PC-9 (cell line): Measurements from ENCODE around the gene SAP130. TPM values are rescaled to one million over a fixed set of nuclear protein-coding genes. Genes with fewer than 3 reads are reported as not detected.

Experiments
- BruUV-seq: library from RNA; stranded (reverse); fragments of 400-500 nt; replicated peaks from 2 replicates; lab custom pipeline; 2021; lab: Mats Ljungman, UMichigan
- CTCF ChIA-PET: fragments of 300-600 bp; sonication (Branson Sonifier 250); formaldehyde crosslinking; loops from one replicate; lab custom pipeline; 2022; ENCODE audit warnings: antibody characterized with exemption; lab: Charles Lee
- POLR2A ChIA-PET: fragments of 300-600 bp; sonication (Branson Sonifier 250); formaldehyde crosslinking; loops from one replicate; lab custom pipeline; 2022; ENCODE audit warnings: antibody characterized with exemption; ENCODE audit not compliant: unreplicated experiment; lab: Charles Lee
- DNase-seq, 2 experiments: peaks; one replicate each; pipeline versions ENCODE4 v3.0.0 to v3.0.0-alpha.2; 2015 to 2022; ENCODE audit warnings: mixed read lengths in 1 of 2
- H2AFZ ChIP-seq: fragments of 200-600 bp; sonication (generic); 2 replicates; pipeline ENCODE4 v1.8.1; 2017; ENCODE audit warnings: antibody characterized with exemption
- H3F3A ChIP-seq: fragments of 200-600 bp; sonication (generic); 2 replicates; pipeline ENCODE4 v1.8.1; 2017; ENCODE audit warnings: antibody characterized with exemption, mild to moderate bottlenecking, low read depth; ENCODE audit not compliant: insufficient read depth
- H3K27ac ChIP-seq: fragments of 200-600 bp; sonication (generic); 2 replicates; pipeline ENCODE4 v1.6.1; 2016; ENCODE audit warnings: mixed run types
- H3K27me3 ChIP-seq: fragments of 200-600 bp; sonication (generic); 2 replicates; pipeline ENCODE4 v1.6.1; 2016; ENCODE audit warnings: low read depth, mixed run types; ENCODE audit not compliant: insufficient read depth
- H3K36me3 ChIP-seq: fragments of 200-600 bp; sonication (generic); 2 replicates; pipeline ENCODE4 v1.6.1; 2016; ENCODE audit warnings: low read depth, mixed run types
- H3K4me1 ChIP-seq: fragments of 200-600 bp; sonication (generic); replicated peaks from 2 replicates; pipeline ENCODE4 v1.6.1; 2016; ENCODE audit warnings: mixed run types; ENCODE audit not compliant: insufficient read depth
- H3K4me2 ChIP-seq: fragments of 200-600 bp; sonication (generic); 2 replicates; pipeline ENCODE4 v1.6.1; 2017; ENCODE audit warnings: mixed run types
- H3K4me3 ChIP-seq: fragments of 200-600 bp; sonication (generic); 2 replicates; pipeline ENCODE4 v1.6.1; 2016; ENCODE audit warnings: mixed run types
- H3K79me2 ChIP-seq: fragments of 200-600 bp; sonication (generic); 2 replicates; pipeline ENCODE4 v1.6.1; 2017; ENCODE audit warnings: low read depth, mixed run types
- H3K9me2 ChIP-seq: fragments of 200-600 bp; sonication (generic); 2 replicates; pipeline ENCODE4 v1.8.1; 2017; ENCODE audit warnings: mild to moderate bottlenecking; ENCODE audit not compliant: insufficient read depth
- H3K9me3 ChIP-seq: fragments of 200-600 bp; sonication (generic); 2 replicates; pipeline ENCODE4 v1.8.1; 2016; ENCODE audit warnings: low read depth; ENCODE audit not compliant: insufficient read depth
- H4K20me1 ChIP-seq: fragments of 200-600 bp; sonication (generic); 2 replicates; pipeline ENCODE4 v1.8.1; 2017; ENCODE audit not compliant: insufficient read depth
- EZH2 ChIP-seq: fragments of 200-600 bp; sonication (generic); IDR thresholded peaks from 2 replicates; pipeline ENCODE4 v1.8.0; 2017; ENCODE audit warnings: antibody characterized with exemption, low read depth
- intact Hi-C: fragments of 100-400 bp; cut with micrococcal nuclease; formaldehyde crosslinking; loops from one replicate; pipeline ENCODE4 v1.10.0; 2022; ENCODE audit not compliant: unreplicated experiment
- total RNA-seq: library from RNA; stranded (reverse); gene quantifications from 2 replicates; pipeline ENCODE4 v1.2.3, GENCODE V29; 2021
- TF ChIP-seq, protein P1 (sequence below): fragments of 200-600 bp; sonication (generic); conservative IDR thresholded peaks from 2 replicates; pipeline ENCODE4 v1.6.1; 2017; ENCODE audit warnings: mixed run types, antibody characterized with exemption, mild to moderate bottlenecking, moderate library complexity

SAP130 gene
- total RNA-seq, 1 experiment from 2014 or later = 33.9 TPM

DNA sequence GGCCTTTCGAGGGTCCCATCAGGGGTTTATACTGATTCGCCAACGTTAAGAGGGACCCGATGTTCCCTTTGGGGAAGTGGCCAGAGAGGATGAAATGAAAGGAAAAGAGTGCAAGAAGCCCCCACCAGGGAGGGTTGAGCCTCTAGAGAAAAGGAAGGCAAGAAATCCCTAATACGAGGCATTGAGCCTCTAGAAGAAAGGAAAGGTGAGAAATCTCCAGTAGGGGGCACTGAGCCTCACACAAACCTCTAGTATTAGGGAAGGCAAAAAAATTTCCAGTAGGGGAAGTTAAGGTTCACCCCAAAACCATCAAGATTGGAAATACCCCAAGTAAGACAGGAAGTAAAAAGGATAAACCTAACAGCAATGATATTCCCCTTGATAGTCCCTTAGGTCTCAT is 9.8 kb upstream of the SAP130 start:
- H3K27me3 ChIP-seq = 0 out of 2 replicates have a peak, but pooled peaks cover 7% of the 10 kb centered on the region
- no peaks in the 10 kb centered on the region for H4K20me1 ChIP-seq
- H3K79me2 ChIP-seq = no peaks in the 10 kb centered on the region
- POLR2A ChIA-PET = no interaction called here
- CTCF ChIA-PET = no interaction called here
- no TSS peak for BruUV-seq
- DNase-seq = no peak
- H2AFZ ChIP-seq = no peak overlapping the region
- H3K4me1 ChIP-seq = peaks cover 12% of the 10 kb centered on the region; the same call in 1 of the 2 replicates
- no peaks in the 10 kb centered on the region for H3K9me2 ChIP-seq
- H3K36me3 ChIP-seq = no peaks in the 10 kb centered on the region
- no peaks in the 10 kb centered on the region for H3F3A ChIP-seq
- no peak overlapping the region for H3K27ac ChIP-seq
- H3K4me3 ChIP-seq = no peak overlapping the region
- peaks cover 31% of the 10 kb centered on the region for H3K9me3 ChIP-seq
- intact Hi-C loops = no loop called here
- H3K4me2 ChIP-seq = no peak overlapping the region
- TF ChIP-seq, protein P1, sequence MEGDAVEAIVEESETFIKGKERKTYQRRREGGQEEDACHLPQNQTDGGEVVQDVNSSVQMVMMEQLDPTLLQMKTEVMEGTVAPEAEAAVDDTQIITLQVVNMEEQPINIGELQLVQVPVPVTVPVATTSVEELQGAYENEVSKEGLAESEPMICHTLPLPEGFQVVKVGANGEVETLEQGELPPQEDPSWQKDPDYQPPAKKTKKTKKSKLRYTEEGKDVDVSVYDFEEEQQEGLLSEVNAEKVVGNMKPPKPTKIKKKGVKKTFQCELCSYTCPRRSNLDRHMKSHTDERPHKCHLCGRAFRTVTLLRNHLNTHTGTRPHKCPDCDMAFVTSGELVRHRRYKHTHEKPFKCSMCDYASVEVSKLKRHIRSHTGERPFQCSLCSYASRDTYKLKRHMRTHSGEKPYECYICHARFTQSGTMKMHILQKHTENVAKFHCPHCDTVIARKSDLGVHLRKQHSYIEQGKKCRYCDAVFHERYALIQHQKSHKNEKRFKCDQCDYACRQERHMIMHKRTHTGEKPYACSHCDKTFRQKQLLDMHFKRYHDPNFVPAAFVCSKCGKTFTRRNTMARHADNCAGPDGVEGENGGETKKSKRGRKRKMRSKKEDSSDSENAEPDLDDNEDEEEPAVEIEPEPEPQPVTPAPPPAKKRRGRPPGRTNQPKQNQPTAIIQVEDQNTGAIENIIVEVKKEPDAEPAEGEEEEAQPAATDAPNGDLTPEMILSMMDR = no peak
- no peak for TF ChIP-seq EZH2

DNA sequence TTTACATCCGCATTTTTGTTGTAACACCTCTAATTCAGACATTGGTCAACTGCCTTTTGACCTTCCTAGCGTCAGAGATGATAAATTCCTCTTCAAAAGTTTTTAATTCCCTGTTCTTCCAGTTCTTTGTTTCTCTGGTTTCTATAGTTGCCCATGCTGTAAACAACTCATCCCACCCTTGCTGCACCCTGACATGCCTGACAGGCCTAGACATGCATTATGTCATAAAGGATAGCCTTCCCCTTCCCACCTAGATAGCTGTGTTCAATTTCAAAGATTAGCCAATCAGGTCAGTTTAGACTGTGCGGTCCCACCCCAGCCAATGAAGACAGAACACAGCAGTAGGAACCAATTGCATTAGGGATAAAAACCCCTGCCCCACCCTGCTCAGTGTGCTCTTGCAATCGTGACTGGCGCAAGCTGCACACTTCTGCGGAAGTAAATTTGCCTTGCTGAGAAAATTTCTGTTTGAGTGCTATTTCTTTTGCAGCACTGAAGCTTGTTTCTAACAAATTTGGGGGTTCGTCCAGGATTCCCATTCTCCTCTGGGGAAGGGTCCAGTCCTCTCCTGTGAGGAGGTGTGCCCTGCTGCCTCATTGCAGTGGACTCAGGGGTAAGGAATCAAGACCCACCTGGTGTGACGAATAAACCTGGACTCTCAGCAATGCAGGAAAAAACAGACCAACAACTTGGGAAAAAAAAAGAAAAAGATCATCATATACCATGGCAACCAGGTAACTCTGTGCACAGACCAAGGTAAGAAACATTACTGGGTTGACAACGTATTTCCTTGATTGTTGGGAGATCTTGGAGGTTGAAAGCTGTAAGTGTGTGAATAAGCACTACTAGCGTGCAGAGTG is 9.1 kb upstream of the SAP130 start:
- TF ChIP-seq, protein P1 = no peak
- no peak for TF ChIP-seq EZH2
- no TSS peak for BruUV-seq
- POLR2A ChIA-PET = no interaction called here

DNA sequence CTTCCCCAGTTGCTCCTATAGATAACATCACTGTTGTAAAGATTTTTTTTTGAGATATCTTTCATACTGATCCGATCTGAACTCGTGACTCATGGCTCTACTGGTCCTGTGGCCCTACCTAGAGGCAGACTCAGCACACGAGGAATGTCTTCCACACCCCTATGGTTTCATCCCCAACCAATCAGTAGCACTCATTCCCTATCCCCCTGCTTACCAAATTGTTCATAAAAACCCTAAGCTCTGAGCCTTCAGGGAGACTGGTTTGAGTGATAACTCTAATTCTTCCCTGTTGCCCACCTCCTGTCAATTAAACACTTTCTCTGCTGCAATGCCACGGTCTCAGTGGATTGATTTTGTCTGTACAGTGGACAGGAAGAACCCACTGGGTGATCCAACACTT is 4.2 kb upstream of the SAP130 start:
- Histone ChIP-seq H3K4me1 (peaks cover 7% of the 10 kb centered on the region), H3K79me2 (no peaks in the 10 kb centered on the region), H3K27me3 (no peaks in the 10 kb centered on the region), H2AFZ (no peak overlapping the region), H3K27ac (no peak overlapping the region), H4K20me1 (no peaks in the 10 kb centered on the region), H3K9me3 (peaks cover 23% of the 10 kb centered on the region), H3K9me2 (no peaks in the 10 kb centered on the region), H3K36me3 (no peaks in the 10 kb centered on the region), H3K4me3 (no peak overlapping the region), H3F3A (peaks cover 18% of the 10 kb centered on the region), H3K4me2 (no peak overlapping the region)
- CTCF ChIA-PET = no interaction called here
- no TSS peak for BruUV-seq
- no peak for TF ChIP-seq EZH2
- TF ChIP-seq, protein P1 = no peak
- POLR2A ChIA-PET = no interaction called here
- peak in 1 of 2 experiments; percentile 77 for DNase-seq
- intact Hi-C loops = no loop called here

More for the DNA sequence above, 9.1 kb upstream of the SAP130 start:
- H3K79me2 ChIP-seq = no peaks in the 10 kb centered on the region
- CTCF ChIA-PET = no interaction called here
- intact Hi-C loops = no loop called here
- H3K4me2 ChIP-seq = no peak overlapping the region
- no peaks in the 10 kb centered on the region for H4K20me1 ChIP-seq
- H3F3A ChIP-seq = peaks cover 4% of the 10 kb centered on the region
- H3K27me3 ChIP-seq = 0 out of 2 replicates have a peak, but pooled peaks cover 7% of the 10 kb centered on the region
- no peak overlapping the region for H2AFZ ChIP-seq
- H3K27ac ChIP-seq = no peak overlapping the region
- H3K4me1 ChIP-seq = peaks cover 12% of the 10 kb centered on the region; the same call in 1 of the 2 replicates
- no peak overlapping the region for H3K4me3 ChIP-seq
- no peaks in the 10 kb centered on the region for H3K9me2 ChIP-seq
- no peaks in the 10 kb centered on the region for H3K36me3 ChIP-seq
- peaks cover 32% of the 10 kb centered on the region for H3K9me3 ChIP-seq
- DNase-seq = peak in 1 of 2 experiments; percentile 33
